ENCODE results near the gene FGG. TPM values are rescaled to one million over a fixed set of nuclear protein-coding genes. Genes with fewer than 3 reads are reported as not detected.
"Not testable (repeated sequence)": the region's sequence is repeated elsewhere in the genome, so short reads cannot be mapped to it uniquely, and the experiment has no call there.

FGG gene
- total and polyA plus RNA-seq, 2 donors (not counting 3 experiments of a cell fraction or from before 2014, with no cell fraction given), result not detected

DNA sequence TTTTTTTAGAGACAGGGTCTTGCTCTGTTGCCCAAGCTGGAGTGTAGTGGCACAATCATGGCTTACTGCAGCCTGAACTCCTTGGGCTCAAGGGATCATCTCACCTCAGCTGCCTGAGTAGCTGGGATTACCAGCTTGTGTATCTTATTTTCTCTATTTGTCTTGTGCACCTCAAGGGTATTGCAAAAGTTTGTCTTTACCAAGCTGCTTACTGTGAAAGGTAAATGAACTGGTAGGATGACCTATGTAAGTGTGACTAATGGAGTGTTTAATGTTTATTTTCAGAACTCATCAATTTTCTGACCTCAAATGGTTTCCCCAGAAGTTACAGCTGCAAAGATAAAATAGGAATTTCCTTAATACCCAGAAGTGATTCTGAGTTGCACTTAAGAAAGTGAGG lies 16.6 kb downstream of the FGG start:
- Histone ChIP-seq H3K4me1 (ENCODE audit: control insufficient read depth, extremely low read depth, insufficient read depth, low read length) (no peaks in the 10 kb centered on the region), H3K4me2 (ENCODE audit: insufficient read depth, low read length) (no peak overlapping the region), H3K9ac (replicated peaks; ENCODE audit: extremely low read depth, insufficient read depth, low read length) (no peak overlapping the region), H3K4me3 (replicated peaks in 1 of 3; ENCODE audit: insufficient read depth in 1 of 3, low read depth in 1 of 3, low read length in 3 of 3) (no peak overlapping the region), H3K27ac (ENCODE audit: insufficient read depth, low read depth, low read length) (no peak overlapping the region), H3K36me3 (ENCODE audit: control insufficient read depth in 2 of 2, extremely low read depth in 1 of 2, insufficient read depth in 2 of 2, low read length in 2 of 2) (no peaks in the 10 kb centered on the region), H3K9me1 (replicated peaks; ENCODE audit: control insufficient read depth, extremely low read depth, insufficient read depth, low read length) (no peaks in the 10 kb centered on the region), H3K79me2 (ENCODE audit: control insufficient read depth, insufficient read depth, low read length) (no peaks in the 10 kb centered on the region), H3K27me3 (ENCODE audit: control insufficient read depth in 2 of 2, insufficient read depth in 2 of 2, low read length in 2 of 2) (no peaks in the 10 kb centered on the region), H2AFZ (ENCODE audit: low read depth, low read length) (no peak overlapping the region), H4K20me1 (replicated peaks; ENCODE audit: control insufficient read depth, extremely low read depth, insufficient read depth, low read length) (no peaks in the 10 kb centered on the region), H3K9me3 (replicated peaks; ENCODE audit: control insufficient read depth, insufficient read depth, low read length) (no peaks in the 10 kb centered on the region)
- intact Hi-C loops (cut with micrococcal nuclease) (no loop called here), dilution Hi-C loops (cut with MboI; ENCODE audit: extremely low pct_ligation_motif_present, low sequenced_read_pairs) (no loop called here)
- DNase-seq (ENCODE audit: low read depth, low spot score) (no peak), FAIRE-seq (no peak)
- TF ChIP-seq, protein P1, sequence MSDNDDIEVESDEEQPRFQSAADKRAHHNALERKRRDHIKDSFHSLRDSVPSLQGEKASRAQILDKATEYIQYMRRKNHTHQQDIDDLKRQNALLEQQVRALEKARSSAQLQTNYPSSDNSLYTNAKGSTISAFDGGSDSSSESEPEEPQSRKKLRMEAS (IDR thresholded peaks at IDR 0.05; ENCODE audit: insufficient read depth, insufficient read length), result no peak
- TF ChIP-seq POLR2A (IDR thresholded peaks at IDR 0.05; ENCODE audit: low read depth, low read length) (no peak), MYC (IDR thresholded peaks at IDR 0.05; ENCODE audit: low read depth, low read length) (no peak), GATA2 (IDR thresholded peaks at IDR 0.05; ENCODE audit: insufficient read depth, insufficient read length, low read depth, low read length) (no peak), EZH2 (IDR thresholded peaks at IDR 0.05; ENCODE audit: borderline replicate concordance, low read depth, low read length, severe bottlenecking) (no peak), POLR2AphosphoS5 (IDR thresholded peaks at IDR 0.05; ENCODE audit: insufficient read depth, low read depth, low read length) (no peak), FOS (IDR thresholded peaks at IDR 0.05; ENCODE audit: borderline replicate concordance, insufficient read depth, low read length) (no peak), JUN (IDR thresholded peaks at IDR 0.05; ENCODE audit: borderline replicate concordance, insufficient read depth, insufficient read length, low read depth) (no peak)
- TF ChIP-seq, protein P2, sequence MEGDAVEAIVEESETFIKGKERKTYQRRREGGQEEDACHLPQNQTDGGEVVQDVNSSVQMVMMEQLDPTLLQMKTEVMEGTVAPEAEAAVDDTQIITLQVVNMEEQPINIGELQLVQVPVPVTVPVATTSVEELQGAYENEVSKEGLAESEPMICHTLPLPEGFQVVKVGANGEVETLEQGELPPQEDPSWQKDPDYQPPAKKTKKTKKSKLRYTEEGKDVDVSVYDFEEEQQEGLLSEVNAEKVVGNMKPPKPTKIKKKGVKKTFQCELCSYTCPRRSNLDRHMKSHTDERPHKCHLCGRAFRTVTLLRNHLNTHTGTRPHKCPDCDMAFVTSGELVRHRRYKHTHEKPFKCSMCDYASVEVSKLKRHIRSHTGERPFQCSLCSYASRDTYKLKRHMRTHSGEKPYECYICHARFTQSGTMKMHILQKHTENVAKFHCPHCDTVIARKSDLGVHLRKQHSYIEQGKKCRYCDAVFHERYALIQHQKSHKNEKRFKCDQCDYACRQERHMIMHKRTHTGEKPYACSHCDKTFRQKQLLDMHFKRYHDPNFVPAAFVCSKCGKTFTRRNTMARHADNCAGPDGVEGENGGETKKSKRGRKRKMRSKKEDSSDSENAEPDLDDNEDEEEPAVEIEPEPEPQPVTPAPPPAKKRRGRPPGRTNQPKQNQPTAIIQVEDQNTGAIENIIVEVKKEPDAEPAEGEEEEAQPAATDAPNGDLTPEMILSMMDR (IDR thresholded peaks at IDR 0.05; ENCODE audit: extremely low read depth in 1 of 2, insufficient read depth in 1 of 2, low read depth in 1 of 2, low read length in 2 of 2), result no peak
- ChIA-PET CTCF (interaction anchor here (1.5 to 1.7 kb wide), 2 partner anchors 23 to 37 kb away, joined by 6 to 7 read pairs; no protein-coding TSS in a partner anchor), POLR2A (no interaction called here)
- no TSS peak for BruUV-seq (replicated peaks)

DNA sequence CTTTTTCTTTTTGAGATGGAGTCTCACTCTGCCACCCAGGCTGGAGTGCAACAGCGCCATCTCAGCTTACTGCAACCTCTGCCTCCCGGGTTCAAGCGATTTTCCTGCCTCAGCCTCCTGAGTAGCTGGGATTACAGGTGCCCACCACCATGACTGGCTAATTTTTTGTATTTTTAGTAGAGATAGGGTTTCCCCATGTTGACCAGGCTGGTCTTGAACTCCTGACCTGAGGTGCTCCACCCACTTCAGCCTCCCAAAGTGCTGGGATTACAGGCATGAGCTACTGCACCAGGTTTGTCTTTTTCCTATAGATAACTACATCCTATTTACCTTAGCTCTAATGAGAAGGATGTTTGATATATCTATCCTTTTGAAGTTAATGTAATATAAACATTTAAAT lies 18.1 kb downstream of the FGG start:
- ChIA-PET POLR2A (interaction anchor here (1.0 kb wide), 1 partner anchor 186 kb away, joined by 3 read pairs; no protein-coding TSS in a partner anchor), CTCF (interaction anchor here (1.1 to 1.2 kb wide), 2 partner anchors 9 to 25 kb away, joined by 3 to 4 read pairs; no protein-coding TSS in a partner anchor)
- H4K20me1 ChIP-seq (replicated peaks; ENCODE audit: control insufficient read depth, extremely low read depth, insufficient read depth, low read length), result not testable (repeated sequence)

More for the DNA sequence above, 18.1 kb downstream of the FGG start:
- H3K36me3 ChIP-seq (ENCODE audit: control insufficient read depth in 2 of 2, extremely low read depth in 1 of 2, insufficient read depth in 2 of 2, low read length in 2 of 2); H3K4me1 ChIP-seq (ENCODE audit: control insufficient read depth, extremely low read depth, insufficient read depth, low read length); H3K4me3 ChIP-seq (replicated peaks in 1 of 3; ENCODE audit: insufficient read depth in 1 of 3, low read depth in 1 of 3, low read length in 3 of 3); intact Hi-C loops (cut with micrococcal nuclease); FAIRE-seq; H3K4me2 ChIP-seq (ENCODE audit: insufficient read depth, low read length); dilution Hi-C loops (cut with MboI; ENCODE audit: extremely low pct_ligation_motif_present, low sequenced_read_pairs); H3K9me3 ChIP-seq (replicated peaks; ENCODE audit: control insufficient read depth, insufficient read depth, low read length); DNase-seq (ENCODE audit: low read depth, low spot score); BruUV-seq (replicated peaks); H3K27ac ChIP-seq (ENCODE audit: insufficient read depth, low read depth, low read length); H3K79me2 ChIP-seq (ENCODE audit: control insufficient read depth, insufficient read depth, low read length); H3K9me1 ChIP-seq (replicated peaks; ENCODE audit: control insufficient read depth, extremely low read depth, insufficient read depth, low read length); H2AFZ ChIP-seq (ENCODE audit: low read depth, low read length); H3K9ac ChIP-seq (replicated peaks; ENCODE audit: extremely low read depth, insufficient read depth, low read length); H3K27me3 ChIP-seq (ENCODE audit: control insufficient read depth in 2 of 2, insufficient read depth in 2 of 2, low read length in 2 of 2): not testable (repeated sequence)
